Measurements from ENCODE around the gene DHRS4.

GRCh38 chr14:23925523-23926075, 28.0 kb upstream of the DHRS4 start:
- TF ChIP-seq NFYB (CRISPR knock-in tag; conservative IDR thresholded peaks at IDR 0.05; ENCODE audit: low read depth) (no peak), CREB1 (CRISPR knock-in tag; IDR thresholded peaks at IDR 0.05) (no peak)

Data from WTC11 (cell line).